Measurements from ENCODE around the gene TRIM37. TPM values are rescaled to one million over a fixed set of nuclear protein-coding genes. Genes with fewer than 3 reads are reported as not detected.

The TRIM37 gene
- polyA plus RNA-seq, 1 donor (not counting 4 experiments of a cell fraction or from before 2014, with no cell fraction given): 26.4 TPM

DNA sequence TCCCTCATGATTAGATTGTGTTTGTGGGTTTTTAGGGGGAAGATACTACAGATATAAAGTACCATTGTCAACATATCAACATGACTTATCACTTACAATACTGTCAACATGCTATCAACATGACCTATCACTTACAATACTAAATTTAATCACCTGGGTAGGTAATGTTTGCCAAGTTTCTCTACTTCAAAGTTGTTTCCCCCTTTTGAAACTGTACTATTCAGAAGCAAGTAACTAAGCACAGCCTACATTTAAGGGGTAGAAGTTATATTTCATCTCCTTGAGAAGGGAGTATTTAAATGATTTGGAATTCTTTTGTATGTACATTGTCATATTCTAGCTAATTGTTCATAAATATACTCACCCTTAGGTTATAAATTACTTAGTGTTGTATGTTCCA lies 68.7 kb downstream of the TRIM37 start:
- H3K27ac ChIP-seq (ENCODE audit: control insufficient read depth, insufficient read depth, low read length): no peak overlapping the region
- H3K4me2 ChIP-seq (ENCODE audit: control insufficient read depth, extremely low read depth, insufficient read depth, low read depth, low read length): no peak overlapping the region
- no peak overlapping the region for H3K9ac ChIP-seq (ENCODE audit: control insufficient read depth, extremely low read depth, insufficient read depth, low read length)
- no peaks in the 10 kb centered on the region for H3K79me2 ChIP-seq (ENCODE audit: control insufficient read depth, insufficient read depth, low read length)
- dilution Hi-C loops (cut with MboI; ENCODE audit: extremely low pct_ligation_motif_present, low sequenced_read_pairs): no loop called here
- no peaks in the 10 kb centered on the region for H3K27me3 ChIP-seq (ENCODE audit: control insufficient read depth, extremely low read depth, insufficient read depth, low read length)
- no peak for TF ChIP-seq EZH2 (IDR thresholded peaks at IDR 0.05; ENCODE audit: low read length)
- TF ChIP-seq, protein P1, sequence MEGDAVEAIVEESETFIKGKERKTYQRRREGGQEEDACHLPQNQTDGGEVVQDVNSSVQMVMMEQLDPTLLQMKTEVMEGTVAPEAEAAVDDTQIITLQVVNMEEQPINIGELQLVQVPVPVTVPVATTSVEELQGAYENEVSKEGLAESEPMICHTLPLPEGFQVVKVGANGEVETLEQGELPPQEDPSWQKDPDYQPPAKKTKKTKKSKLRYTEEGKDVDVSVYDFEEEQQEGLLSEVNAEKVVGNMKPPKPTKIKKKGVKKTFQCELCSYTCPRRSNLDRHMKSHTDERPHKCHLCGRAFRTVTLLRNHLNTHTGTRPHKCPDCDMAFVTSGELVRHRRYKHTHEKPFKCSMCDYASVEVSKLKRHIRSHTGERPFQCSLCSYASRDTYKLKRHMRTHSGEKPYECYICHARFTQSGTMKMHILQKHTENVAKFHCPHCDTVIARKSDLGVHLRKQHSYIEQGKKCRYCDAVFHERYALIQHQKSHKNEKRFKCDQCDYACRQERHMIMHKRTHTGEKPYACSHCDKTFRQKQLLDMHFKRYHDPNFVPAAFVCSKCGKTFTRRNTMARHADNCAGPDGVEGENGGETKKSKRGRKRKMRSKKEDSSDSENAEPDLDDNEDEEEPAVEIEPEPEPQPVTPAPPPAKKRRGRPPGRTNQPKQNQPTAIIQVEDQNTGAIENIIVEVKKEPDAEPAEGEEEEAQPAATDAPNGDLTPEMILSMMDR (optimal IDR thresholded peaks at IDR 0.05 in 1 of 3, IDR thresholded peaks at IDR 0.05 in 1 of 3, conservative IDR thresholded peaks at IDR 0.05 in 1 of 3; ENCODE audit: extremely low read depth in 1 of 3, insufficient read depth in 2 of 3, low read length in 3 of 3): no peak
- DNase-seq (ENCODE audit: low read depth, low spot score): no peak
- no peaks in the 10 kb centered on the region for H4K20me1 ChIP-seq (ENCODE audit: control insufficient read depth, extremely low read depth, insufficient read depth, low read length)
- H3K4me3 ChIP-seq (ENCODE audit: control insufficient read depth in 2 of 3, extremely low read depth in 1 of 3, insufficient read depth in 2 of 3, low read depth in 1 of 3, low read length in 3 of 3): no peak overlapping the region
- no peak overlapping the region for H2AFZ ChIP-seq (ENCODE audit: control insufficient read depth, low read length)
- peaks cover 7 to 16% of the 10 kb centered on the region in 2 experiments for H3K36me3 ChIP-seq (ENCODE audit: control insufficient read depth in 2 of 2, extremely low read depth in 1 of 2, insufficient read depth in 2 of 2, low read length in 2 of 2)
- no peaks in the 10 kb centered on the region for H3K4me1 ChIP-seq (ENCODE audit: control insufficient read depth, extremely low read depth, insufficient read depth, low read length)
- no peaks in the 10 kb centered on the region for H3K9me3 ChIP-seq (ENCODE audit: control insufficient read depth, low read depth, low read length)
- FAIRE-seq: no peak
- no peaks in the 10 kb centered on the region for H3K9me1 ChIP-seq (ENCODE audit: control insufficient read depth, extremely low read depth, insufficient read depth, low read length)

- H4K20me1 ChIP-seq (ENCODE audit: control insufficient read depth, extremely low read depth, insufficient read depth, low read length): no peaks in the 10 kb centered on the region
- no peak for FAIRE-seq
- H3K36me3 ChIP-seq (ENCODE audit: control insufficient read depth in 2 of 2, extremely low read depth in 1 of 2, insufficient read depth in 2 of 2, low read length in 2 of 2): peaks cover 2 to 8% of the 10 kb centered on the region in 2 experiments
- H2AFZ ChIP-seq (ENCODE audit: control insufficient read depth, low read length): no peak overlapping the region
- no peaks in the 10 kb centered on the region for H3K27me3 ChIP-seq (ENCODE audit: control insufficient read depth, extremely low read depth, insufficient read depth, low read length)
- dilution Hi-C loops (cut with MboI; ENCODE audit: extremely low pct_ligation_motif_present, low sequenced_read_pairs): no loop called here
- H3K9me1 ChIP-seq (ENCODE audit: control insufficient read depth, extremely low read depth, insufficient read depth, low read length): no peaks in the 10 kb centered on the region
- H3K4me3 ChIP-seq (ENCODE audit: control insufficient read depth in 2 of 3, extremely low read depth in 1 of 3, insufficient read depth in 2 of 3, low read depth in 1 of 3, low read length in 3 of 3): no peak overlapping the region
- H3K9me3 ChIP-seq (ENCODE audit: control insufficient read depth, low read depth, low read length): no peaks in the 10 kb centered on the region
- no peak overlapping the region for H3K4me2 ChIP-seq (ENCODE audit: control insufficient read depth, extremely low read depth, insufficient read depth, low read depth, low read length)
- H3K4me1 ChIP-seq (ENCODE audit: control insufficient read depth, extremely low read depth, insufficient read depth, low read length): no peaks in the 10 kb centered on the region
- H3K79me2 ChIP-seq (ENCODE audit: control insufficient read depth, insufficient read depth, low read length): no peaks in the 10 kb centered on the region
- H3K27ac ChIP-seq (ENCODE audit: control insufficient read depth, insufficient read depth, low read length): no peak overlapping the region
- no peak overlapping the region for H3K9ac ChIP-seq (ENCODE audit: control insufficient read depth, extremely low read depth, insufficient read depth, low read length)
- DNase-seq (ENCODE audit: low read depth, low spot score): no peak
- TF ChIP-seq, protein P1 (optimal IDR thresholded peaks at IDR 0.05 in 1 of 3, IDR thresholded peaks at IDR 0.05 in 1 of 3, conservative IDR thresholded peaks at IDR 0.05 in 1 of 3; ENCODE audit: extremely low read depth in 1 of 3, insufficient read depth in 2 of 3, low read length in 3 of 3): no peak
- no peak for TF ChIP-seq EZH2 (IDR thresholded peaks at IDR 0.05; ENCODE audit: low read length)
Measured at GRCh38 chr17:59030811-59031210, 75.9 kb downstream of the TRIM37 start.

Data from keratinocyte (primary cell).